Panc1 (cell line): ENCODE results near the gene SPTBN1.

ENCODE experiments used
- POLR2AphosphoS5 ChIP-seq: IDR thresholded peaks from 2 replicates; pipeline ENCODE4 v1.6.1; 2012; ENCODE audit warnings: mild to moderate bottlenecking, low read depth, low read length, moderate library complexity
- SIN3A ChIP-seq: IDR thresholded peaks from 2 replicates; pipeline ENCODE4 v1.6.1; 2012; ENCODE audit warnings: low read depth, mild to moderate bottlenecking, low read length, moderate library complexity, borderline replicate concordance; ENCODE audit not compliant: insufficient read depth

DNA sequence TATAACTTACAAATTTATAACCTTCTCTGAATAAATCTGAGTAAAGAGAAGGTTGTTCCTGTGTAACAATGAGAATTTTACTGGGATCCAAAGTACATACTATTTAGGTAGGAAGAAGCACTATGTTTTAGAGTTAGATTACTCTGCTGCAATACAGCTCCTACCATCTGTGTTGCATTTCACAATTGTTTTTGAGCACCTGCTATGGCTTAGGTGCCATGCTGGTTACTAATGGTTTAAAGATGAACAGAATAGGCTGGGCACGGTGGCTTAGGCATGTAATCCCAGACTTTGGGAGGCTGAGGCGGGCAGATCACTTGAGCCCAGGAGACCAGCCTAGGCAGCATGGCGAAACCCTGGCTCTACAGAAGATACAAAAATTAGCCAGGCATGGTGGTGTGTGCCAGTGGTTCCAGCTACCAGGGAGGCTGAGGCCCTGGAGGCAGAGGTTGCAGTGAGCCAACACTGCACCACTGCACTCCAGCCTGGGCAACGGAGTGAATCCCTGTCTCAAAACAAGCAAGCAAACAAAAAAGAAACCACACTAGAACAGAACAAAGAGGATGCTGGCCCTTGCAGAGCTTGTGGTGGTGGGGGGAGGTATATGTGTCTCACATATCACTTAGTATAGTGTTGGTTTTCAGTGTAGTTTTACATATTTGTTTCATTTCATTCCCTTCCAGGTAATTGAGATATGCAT lies 56.7 kb downstream of the SPTBN1 start:
- no peak for TF ChIP-seq SIN3A
- TF ChIP-seq POLR2AphosphoS5 = no peak
